GM18507 (cell line): Measurements from ENCODE around the gene P2RY13.

ENCODE experiments used
- DNase-seq: peaks from one replicate; pipeline ENCODE4 v3.0.0; 2011; ENCODE audit warnings: low read depth; ENCODE audit not compliant: insufficient read length; ENCODE audit errors: extremely low spot score
- FAIRE-seq: peaks from 2 replicates; lab custom pipeline; 2011; peaks lifted over from hg19 to GRCh38; lab: Jason Lieb, UNC

P2RY13 gene

DNA sequence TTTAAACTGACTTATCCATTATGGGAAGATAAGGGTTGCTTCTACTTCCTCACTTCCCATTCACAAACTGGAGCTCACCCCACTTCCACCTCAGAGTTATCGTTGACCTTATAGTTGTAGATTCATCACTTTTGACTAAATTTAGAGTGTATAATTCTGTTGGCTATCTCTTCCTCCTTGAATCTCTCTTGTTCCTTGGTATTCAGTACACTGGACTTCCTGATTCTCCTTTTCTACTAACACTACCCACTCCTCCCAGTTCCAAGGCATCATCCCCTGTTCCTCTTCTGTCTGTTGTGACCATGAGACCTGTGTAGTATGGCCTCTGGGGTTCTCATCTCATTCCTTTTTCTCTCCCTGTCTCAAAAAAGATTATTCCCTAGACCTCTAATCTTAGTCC lies 6.8 kb downstream of the P2RY13 start:
- FAIRE-seq (no peak), DNase-seq (no peak)

DNA sequence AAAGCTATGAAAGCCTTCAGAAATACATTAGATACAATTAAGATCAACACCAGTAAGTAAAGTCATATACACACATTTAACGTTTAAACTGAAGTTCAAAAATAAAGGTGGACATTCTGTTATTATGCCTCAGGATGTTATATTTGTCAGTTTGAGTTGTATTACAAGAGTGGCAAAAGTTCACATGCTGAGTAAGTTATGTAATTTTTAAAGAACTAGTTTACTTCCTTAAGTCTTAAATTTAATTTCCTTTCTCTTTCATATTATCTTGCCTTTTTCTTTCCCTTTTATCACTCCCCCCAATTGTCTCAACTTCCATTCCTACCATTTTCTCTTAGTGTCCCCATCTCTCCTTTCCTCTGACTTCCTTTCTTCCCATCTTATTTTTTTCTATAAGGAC lies 7.8 kb downstream of the P2RY13 start:
- DNase-seq = no peak
- no peak for FAIRE-seq

DNA sequence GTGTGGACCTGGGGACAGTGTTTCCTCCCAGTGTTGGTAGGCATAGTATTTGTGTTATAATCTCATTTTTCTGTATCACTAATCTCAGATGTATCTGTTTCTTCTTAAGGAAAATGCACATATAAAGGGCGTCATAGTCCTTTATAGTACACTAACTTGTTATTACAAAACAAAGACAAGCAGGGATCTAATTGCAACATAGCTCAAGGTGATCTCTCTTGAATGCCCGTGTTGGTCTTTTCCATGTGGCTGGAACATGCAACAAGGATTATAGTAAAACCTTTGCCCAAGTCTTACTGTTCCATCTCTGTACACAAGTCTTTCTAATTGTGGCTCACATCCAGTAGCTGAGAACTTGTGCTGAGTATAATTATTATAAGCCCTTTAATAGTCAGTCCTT lies 9.2 kb downstream of the P2RY13 start:
- DNase-seq = no peak
- no peak for FAIRE-seq

DNA sequence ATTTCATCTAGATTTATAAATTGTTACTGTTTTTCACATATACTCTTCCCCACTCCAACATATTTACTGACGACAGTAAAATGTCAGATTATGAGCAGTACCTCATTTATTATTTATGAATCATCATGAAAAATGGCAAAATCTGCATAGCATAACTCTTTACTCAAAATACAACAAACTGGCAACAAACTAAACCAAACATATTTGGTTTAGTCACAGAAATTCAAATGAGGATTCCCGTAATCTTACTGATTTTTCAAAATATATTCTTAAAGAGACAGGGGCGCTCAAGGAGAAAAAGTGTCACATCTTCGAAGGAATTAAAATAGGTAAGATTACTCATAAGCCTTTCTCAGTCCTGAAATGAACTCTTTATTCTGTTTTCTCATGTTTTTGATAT lies 9.7 kb downstream of the P2RY13 start:
- FAIRE-seq (no peak), DNase-seq (no peak)

DNA sequence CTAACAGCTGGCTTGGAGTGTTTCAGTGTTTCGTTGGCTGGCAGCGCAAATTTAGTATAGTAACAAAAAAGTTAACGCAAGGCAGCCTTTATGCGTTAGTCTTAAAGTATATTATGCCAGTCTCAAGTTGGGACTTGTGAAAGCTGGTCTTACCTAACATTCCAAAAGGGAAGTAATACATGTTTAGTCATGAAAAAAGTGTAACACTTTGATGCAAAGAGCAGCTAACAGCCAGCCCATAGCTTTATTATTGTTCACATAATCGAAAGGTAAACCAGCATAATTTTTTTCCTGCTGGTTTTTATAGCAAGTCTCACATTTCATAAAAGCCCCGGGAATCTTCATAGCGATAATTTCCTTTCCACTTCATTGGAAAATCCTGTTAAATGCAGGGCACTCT lies 10.4 kb downstream of the P2RY13 start:
- no peak for FAIRE-seq
- DNase-seq = no peak

DNA sequence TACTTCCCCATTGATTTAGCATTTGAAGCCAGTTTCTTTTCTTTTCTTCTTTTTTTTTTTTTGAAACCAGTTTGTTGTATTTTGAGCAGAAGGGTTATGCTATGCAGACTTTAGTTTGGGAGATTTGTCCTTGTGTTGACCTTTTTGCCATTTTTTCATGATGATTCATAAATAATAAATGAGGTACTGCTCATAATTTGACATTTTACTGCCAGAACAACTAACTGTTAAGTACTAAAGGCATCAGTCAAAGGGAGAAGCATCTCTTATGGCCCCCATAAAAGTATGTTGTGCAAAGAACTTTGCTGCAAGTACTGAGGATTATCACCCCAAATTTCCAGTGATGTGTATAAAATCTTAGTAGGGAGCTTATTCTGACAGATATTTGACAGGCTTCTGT lies 11.0 kb downstream of the P2RY13 start:
- FAIRE-seq (no peak), DNase-seq (no peak)

DNA sequence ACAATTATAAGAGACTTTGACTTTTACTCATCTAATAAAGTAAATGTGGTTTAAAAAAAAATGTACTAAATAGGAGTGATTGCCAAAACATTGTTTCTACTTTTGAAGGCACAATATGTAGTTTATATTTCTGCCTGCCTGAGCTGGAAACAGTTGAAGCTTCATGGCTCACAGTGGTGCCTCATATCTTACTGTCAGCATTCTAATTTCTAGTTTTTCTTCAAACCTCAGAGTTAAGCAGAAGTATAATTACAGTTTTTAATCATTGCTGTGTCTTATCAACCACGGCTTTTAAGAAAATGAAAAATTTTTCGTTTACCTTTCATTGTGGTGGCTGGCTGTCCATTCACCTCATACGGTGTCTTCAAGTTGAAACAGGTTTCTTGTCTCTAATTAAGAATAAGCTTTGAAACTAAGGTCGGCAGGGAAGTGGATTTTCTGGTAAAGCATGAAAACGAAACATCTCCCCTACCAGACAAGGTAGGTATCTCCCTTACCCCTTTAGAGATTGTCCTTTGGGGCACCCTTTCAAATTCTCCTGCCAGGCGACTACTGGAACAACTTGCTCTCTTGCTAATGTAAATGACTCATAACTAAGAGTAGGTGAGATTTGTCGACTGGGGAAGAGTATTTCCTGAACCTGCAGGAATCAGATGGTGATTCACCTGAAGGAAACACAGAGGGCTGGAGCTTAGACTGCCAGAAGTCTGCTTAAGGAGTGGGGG lies 12.9 kb downstream of the P2RY13 start, which contains the start of gene GPR87:
Gene GPR87 (minus strand): TSS at position 554 of the 725 bp plus-strand sequence. CDS start 16,720 bp downstream, outside the sequence.
- FAIRE-seq (peak; percentile 36), DNase-seq (no peak)

DNA sequence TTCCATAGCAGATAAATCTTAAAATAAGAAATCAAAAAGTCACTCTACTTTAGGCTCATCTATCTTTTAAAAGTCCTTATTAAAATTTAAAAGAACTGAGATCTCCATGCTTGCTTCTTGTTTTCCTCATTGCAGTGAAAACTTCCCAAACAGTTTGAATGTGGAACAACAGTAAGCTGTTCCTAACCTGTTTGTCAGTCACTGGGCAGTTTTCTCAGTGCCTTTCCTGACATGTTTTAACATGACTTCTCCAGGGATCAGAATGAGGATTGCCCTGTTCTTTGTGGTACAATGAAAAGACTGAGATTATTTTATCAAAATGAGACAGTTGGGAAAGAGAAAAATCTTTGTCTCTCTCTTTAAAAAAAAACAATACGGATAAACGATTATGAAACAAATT lies 13.5 kb downstream of the P2RY13 start:
- DNase-seq (no peak), FAIRE-seq (no peak)

DNA sequence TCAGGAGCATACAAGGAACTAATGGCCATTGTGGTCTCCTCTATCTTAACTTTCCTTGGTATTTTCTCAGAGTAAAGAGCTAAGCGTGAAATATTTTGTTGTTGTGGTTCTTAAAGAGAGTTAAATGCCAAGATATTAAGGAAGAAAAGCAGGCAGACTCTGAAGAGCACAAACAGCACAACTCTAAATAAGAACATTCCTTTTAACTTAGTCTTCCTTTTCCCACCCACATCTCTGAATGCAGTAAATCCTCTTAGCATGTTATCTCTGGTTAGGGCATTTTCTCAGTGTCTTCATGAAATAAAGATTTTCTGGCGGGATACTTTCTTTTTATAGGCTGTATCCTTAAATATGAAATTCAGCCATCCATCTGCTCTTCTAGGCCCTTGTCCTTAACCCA lies 14.2 kb downstream of the P2RY13 start:
- DNase-seq (no peak), FAIRE-seq (no peak)

DNA sequence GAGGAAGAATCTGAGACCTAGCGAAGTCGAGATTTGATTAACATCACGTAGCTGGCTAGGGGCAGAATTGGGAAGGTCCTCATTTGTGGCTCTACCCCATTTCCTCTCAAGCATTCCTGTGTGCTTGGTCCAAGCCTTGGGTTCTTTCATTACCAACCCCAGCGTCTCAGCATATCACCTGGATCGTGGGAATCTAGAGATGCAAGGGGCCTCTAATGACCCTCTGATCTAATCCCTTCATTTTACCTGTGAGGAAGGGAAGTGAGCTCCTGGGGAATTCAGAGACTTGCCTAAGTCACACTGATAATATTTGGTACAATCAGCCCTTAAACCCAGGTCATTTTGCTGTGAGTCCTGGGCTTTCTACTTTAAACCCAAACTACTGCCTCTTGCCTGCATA lies 14.8 kb downstream of the P2RY13 start:
- FAIRE-seq (no peak), DNase-seq (no peak)

DNA sequence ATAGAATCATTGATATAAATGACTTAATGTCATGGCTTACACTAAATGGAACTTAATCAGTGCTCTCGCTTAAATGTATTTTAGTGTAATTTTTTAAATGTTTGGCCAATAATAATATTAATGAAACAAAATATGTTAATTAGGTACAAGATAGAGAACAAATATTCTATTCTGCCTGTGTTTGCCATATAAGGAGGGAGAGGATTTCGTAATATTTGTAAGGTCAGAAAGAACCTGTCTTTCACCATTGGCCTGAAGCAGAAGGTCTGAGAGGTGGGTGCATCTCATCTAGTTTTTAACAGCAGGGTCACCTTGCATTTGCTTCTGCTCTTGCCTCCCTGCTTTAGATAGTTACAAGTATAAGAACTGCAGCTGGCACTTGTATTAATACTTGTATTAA lies 15.2 kb downstream of the P2RY13 start:
- FAIRE-seq = no peak
- no peak for DNase-seq

DNA sequence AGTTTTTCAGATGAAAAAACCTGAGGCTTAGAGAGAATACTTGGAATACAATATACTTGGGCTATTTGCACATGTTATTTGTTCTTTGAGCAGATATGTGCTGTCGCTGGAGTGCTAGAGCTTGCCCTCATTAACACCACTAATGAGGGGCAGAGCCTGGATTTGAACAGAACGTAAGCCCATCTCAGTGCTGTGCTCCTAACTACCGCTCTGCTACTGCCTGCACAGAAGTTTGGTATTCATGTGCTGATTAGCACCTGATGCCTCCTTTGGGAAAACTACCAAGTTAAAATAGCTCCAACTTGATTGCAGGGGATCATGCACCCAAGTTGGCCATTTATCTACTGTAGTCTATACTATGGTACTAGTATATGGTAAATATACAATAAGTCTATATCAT lies 16.4 kb downstream of the P2RY13 start:
- DNase-seq (no peak), FAIRE-seq (no peak)

DNA sequence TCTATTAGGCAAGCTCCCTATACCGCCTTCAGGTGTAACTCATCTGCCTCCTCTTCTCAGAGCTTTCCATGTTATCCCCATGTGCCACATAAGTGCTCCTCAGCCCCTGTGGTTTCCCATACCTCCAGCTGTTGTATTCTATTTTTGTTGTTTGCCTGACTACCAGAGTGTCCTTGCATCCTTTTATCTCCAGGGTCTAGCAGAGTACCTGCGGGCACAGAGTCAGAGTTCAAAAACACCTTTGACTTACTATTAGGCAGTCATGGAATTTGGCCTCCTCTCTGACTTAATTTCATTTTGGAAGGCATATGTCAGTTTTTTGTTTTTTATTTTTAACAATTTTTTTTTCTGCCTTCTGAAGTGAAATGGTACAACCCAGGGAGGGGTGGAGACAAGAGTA lies 19.8 kb downstream of the P2RY13 start:
- DNase-seq (no peak), FAIRE-seq (no peak)

DNA sequence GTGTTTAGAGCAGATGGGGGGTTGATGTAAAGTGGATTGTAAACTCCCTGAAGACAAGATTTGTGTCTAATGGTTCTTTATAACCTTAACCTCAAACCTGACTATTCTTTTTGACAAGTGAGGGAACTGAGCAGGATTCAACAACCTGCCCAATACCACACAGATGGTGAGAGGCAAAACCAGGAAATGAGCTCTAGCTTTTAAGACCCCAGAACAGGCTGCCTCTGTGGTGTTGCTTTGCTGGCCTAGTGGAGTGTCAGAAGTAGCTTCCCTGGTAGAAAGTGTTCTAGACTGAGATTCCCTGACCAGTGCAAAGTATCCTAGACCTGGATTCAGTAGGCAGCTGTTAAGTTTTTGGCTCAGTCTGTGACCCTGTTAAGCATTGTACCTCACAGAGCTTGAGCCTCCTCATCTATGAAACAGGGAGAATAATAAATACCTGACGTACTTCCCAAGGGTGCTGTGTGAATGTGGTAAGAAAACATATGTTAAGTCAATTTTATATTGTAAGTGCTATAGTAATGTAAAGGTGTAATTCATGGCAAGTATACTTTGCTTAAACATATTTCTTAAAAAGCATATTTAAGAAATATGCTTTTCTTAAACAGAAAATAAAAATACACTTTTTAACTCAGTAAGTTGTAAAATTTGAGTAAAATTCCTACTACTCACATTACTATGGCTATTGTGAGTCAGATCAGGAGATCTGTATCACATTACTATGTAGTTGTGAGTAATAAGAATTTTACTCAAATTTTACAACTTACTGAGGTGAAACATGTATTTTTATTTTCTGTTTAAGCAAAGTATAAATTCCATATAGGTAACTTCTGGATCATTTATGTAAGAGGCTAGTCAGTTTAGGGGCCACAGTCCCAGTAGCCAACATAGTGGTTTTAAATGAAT lies 21.5 kb downstream of the P2RY13 start:
- DNase-seq (no peak), FAIRE-seq (no peak)

DNA sequence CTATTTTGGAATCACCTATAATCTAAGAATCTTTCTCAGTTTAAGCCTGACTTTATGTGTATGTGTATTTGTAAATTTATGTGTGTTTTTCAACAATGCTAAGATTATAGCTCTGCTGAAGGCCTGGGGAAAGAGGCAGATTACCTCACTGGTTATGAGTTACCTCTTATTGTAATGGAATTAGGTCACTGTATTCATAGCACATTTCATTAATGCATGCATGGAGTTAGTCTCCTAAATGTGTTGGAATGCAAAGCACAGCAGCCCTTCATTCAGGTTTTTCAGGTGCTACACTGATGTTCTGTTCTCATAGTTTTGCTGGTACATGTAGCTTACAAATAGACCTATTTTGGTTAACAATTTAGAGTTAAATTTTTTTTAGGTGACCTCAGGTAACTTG lies 22.2 kb downstream of the P2RY13 start:
- FAIRE-seq (no peak), DNase-seq (no peak)

DNA sequence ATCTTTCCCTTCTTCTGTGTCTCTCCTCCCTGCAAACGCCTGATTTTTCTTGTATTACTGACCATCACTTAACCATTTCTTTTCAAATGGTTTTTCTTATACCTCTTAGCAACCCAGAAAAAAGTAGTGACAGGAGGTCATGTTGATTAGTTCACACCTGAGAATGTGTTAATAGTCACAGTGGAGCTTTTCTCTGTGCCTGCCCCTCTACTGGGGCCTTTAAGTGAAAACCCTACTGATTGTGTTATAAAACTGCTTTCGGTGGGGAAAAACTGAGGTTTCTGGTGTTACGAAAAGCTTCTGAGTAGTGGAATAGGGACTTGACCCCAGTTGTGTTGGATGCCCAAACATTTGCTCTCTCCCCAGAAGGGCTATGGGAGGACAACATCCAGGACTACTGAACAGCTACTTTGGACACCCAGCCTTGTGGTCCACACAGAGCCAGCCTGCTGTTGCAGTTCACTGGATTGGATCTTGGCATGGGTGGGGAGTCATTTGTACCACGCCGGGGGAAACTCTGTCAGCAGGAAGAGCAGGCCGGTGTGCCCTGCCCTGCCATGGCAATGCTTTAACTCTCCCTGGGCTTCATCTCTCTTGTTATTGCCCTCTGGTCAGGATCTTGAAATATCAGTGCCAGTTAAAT lies 23.1 kb downstream of the P2RY13 start:
- DNase-seq = no peak

DNA sequence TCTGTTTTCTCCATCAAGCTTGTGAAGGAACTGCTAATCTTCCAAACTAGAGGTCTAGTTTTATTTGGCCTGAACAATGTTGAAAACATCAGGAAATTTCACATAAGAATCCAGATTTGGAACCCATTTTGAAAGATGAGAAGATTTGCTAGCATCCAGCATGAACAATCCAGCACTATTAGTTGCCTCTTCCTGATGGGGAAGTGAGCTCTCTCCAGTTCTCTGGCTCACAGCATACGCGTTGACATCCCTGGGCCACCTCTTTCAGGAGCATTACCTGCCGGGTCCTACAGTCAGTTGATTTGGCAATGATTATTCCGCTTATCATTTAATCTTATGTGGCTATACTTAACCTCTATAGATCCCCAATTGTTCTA lies 23.6 kb downstream of the P2RY13 start:
- no peak for FAIRE-seq

More for the DNA sequence above, 23.1 kb downstream of the P2RY13 start:
- no peak for FAIRE-seq

DNA sequence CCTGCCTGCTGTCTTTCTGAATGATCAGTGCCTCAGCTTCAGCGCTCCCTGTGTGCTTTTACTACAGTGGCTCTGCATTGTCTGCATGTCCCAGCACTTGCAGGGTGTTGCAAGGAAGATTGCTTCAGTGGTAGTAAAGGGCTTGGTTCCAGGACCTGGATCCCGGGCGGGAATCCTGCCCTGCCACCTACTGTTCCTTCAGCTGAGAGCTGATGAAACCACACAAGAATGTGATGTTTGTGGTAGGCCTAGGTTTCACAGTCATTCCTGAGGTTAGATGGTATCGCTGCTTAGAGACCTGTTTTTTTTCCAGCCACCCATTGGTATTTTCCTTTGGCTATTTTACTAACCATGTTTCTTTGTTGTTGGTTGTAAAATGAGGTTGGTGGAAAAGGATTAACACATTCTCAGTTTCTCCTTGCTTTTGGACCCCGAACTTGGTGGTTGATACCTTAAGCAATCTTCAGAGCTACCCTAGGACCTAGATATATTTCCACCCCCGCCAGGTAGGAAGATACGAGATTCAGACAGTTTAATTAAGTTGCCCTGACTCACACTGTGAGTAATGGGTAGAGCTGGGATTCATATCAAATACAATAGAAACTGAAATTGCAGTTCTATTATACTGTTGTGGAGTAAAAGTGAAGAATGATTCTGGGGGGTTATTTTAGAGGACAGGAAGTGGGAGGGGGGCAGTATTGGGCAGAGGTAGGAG lies 24.1 kb downstream of the P2RY13 start:
- FAIRE-seq = no peak
- DNase-seq = no peak

More for the DNA sequence above, 23.6 kb downstream of the P2RY13 start:
- DNase-seq = no peak

DNA sequence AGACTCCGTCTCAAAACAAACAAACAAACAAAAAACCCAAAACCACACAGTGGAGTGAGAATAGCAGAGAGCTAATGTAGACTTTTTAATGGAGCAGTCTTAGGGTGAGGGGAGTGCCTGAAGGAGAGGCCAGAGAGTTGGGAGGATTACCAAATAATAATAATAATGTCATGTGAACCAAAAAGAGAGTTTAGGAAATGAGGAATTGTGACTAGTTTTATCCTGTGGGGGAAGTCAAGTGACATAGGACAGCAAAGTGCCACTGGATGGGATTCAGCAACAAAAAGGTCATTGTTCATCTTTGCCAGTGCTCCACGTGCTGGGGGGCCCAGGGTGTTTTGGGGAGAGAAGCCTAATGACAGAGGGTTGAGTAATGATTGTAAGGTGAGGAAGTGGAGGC lies 25.6 kb downstream of the P2RY13 start:
- FAIRE-seq = no peak
- no peak for DNase-seq

DNA sequence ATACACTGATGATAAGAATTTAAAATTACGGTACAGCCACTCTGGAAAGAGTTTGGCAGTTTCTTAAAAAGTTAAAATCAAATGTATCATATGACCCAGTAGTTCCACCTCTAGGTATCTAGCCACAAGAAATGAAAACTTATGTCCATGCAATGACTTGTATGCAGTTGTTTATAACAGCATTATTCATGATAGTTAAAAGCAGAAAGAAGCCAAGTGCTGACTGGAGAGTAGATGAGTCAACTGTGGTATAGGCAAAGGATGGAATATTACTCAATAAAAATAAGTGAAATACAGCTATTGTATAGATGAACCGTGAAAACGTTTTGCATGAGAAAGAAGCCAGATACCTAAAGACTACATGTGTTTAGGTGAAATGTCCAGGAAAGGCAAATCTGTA lies 27.6 kb downstream of the P2RY13 start:
- FAIRE-seq (no peak), DNase-seq (no peak)
